Naive thymus-derived CD4-positive, alpha-beta T cell (primary cell): ENCODE measurements around the gene TMEM101. TPM values are rescaled to one million over a fixed set of nuclear protein-coding genes. Genes with fewer than 3 reads are reported as not detected.

Source experiments
- ATAC-seq: fragments of 150-1000 bp; cut with Tn5 transposase; 2 replicates; pipeline ENCODE4 v1.10.0; 2021; ENCODE audit warnings: mild to moderate bottlenecking, moderate library complexity
- CTCF ChIA-PET: fragments of 350-600 bp; sonication (Branson Sonifier 250); formaldehyde crosslinking; loops from one replicate; lab custom pipeline; 2021; ENCODE audit warnings: antibody characterized with exemption; lab: Charles Lee
- POLR2A ChIA-PET: fragments of 350-600 bp; sonication (Branson Sonifier 250); formaldehyde crosslinking; loops from one replicate; lab custom pipeline; 2021; ENCODE audit warnings: antibody characterized with exemption, inconsistent platforms; lab: Charles Lee
- DNase-seq, 9 donors: peaks; one replicate each; pipeline versions ENCODE4 v3.0.0 to v3.0.0-alpha.2; 2020 to 2022; ENCODE audit warnings: mixed read lengths in 1 of 9
- H3K27ac ChIP-seq: one replicate; pipeline ENCODE4 v1.7.0; 2013; ENCODE audit warnings: mild to moderate bottlenecking, low read depth, low read length, moderate library complexity
- H3K27me3 ChIP-seq, 2 donors: one replicate each; pipeline ENCODE4 v1.7.0; 2013; ENCODE audit warnings: low read length in 2 of 2, mild to moderate bottlenecking in 2 of 2, moderate library complexity in 2 of 2; ENCODE audit not compliant: control insufficient read depth in 2 of 2, insufficient read depth in 2 of 2
- H3K36me3 ChIP-seq, 3 experiments: 1 replicate in 2 of 3; 2 replicates in 1 of 3; pipeline ENCODE4 v1.7.0; 2013; ENCODE audit warnings: low read length in 3 of 3, mild to moderate bottlenecking in 3 of 3, moderate library complexity in 1 of 3; ENCODE audit not compliant: insufficient read depth in 3 of 3, control insufficient read depth in 2 of 3
- H3K4me1 ChIP-seq, 2 donors: one replicate each; pipeline ENCODE4 v1.7.0; 2013; ENCODE audit warnings: low read length in 2 of 2, mild to moderate bottlenecking in 2 of 2, moderate library complexity in 1 of 2; ENCODE audit not compliant: control insufficient read depth in 2 of 2, insufficient read depth in 2 of 2
- H3K4me3 ChIP-seq: 2 replicates; pipeline ENCODE4 v1.7.0; 2013; ENCODE audit warnings: mild to moderate bottlenecking, low read length
- H3K9me3 ChIP-seq, 3 experiments: 1 replicate in 2 of 3; 2 replicates in 1 of 3; pipeline ENCODE4 v1.7.0; 2013; ENCODE audit warnings: low read length in 3 of 3; ENCODE audit not compliant: control insufficient read depth in 2 of 3
- H3K27ac Mint-ChIP-seq, 9 donors: one replicate each; pipeline ENCODE4 v1.8.0; 2020 to 2022; ENCODE audit warnings: mixed read lengths in 9 of 9, mild to moderate bottlenecking in 8 of 9, moderate library complexity in 5 of 9, inconsistent platforms in 2 of 9
- H3K27me3 Mint-ChIP-seq, 5 donors: one replicate each; pipeline ENCODE4 v1.8.0; 2021 to 2022; ENCODE audit warnings: mixed read lengths in 5 of 5, mild to moderate bottlenecking in 1 of 5
- H3K36me3 Mint-ChIP-seq, 5 donors: one replicate each; pipeline ENCODE4 v1.8.0; 2020 to 2022; ENCODE audit warnings: mixed read lengths in 5 of 5, mild to moderate bottlenecking in 3 of 5, inconsistent platforms in 1 of 5
- H3K4me1 Mint-ChIP-seq, 7 donors: one replicate each; pipeline ENCODE4 v1.8.0; 2020 to 2022; ENCODE audit warnings: mixed read lengths in 7 of 7, mild to moderate bottlenecking in 3 of 7, inconsistent platforms in 1 of 7
- H3K4me3 Mint-ChIP-seq, 10 donors: one replicate each; pipeline ENCODE4 v1.8.0; 2020 to 2022; ENCODE audit warnings: mild to moderate bottlenecking in 10 of 10, mixed read lengths in 10 of 10, moderate library complexity in 6 of 10, inconsistent platforms in 2 of 10
- H3K9me3 Mint-ChIP-seq, 11 donors: one replicate each; pipeline ENCODE4 v1.8.0; 2020 to 2022; ENCODE audit warnings: mixed read lengths in 11 of 11, mild to moderate bottlenecking in 4 of 11, inconsistent platforms in 1 of 11, moderate library complexity in 1 of 11
- intact Hi-C, 2 donors: fragments of 100-400 bp; cut with micrococcal nuclease; formaldehyde crosslinking; loops; one replicate each; pipeline ENCODE4 v1.15.1; 2023
- polyA plus RNA-seq, 2 donors: library from polyadenylated mRNA; unstranded; fragments of 300-500 nt; fragmentation: Illumina TruSeq; gene quantifications; one replicate each; pipeline ENCODE4 v1.2.3, GENCODE V29; 2021
- total RNA-seq, 6 experiments: library from RNA in 5 of 6; stranded (reverse) in 5 of 6; gene quantifications; 1 replicate in 5 of 6; 2 replicates in 1 of 6; pipeline ENCODE4 v1.2.3 and lab custom pipeline; 2021 to 2026

Gene TMEM101
- total and polyA plus RNA-seq, 7 experiments from 2014 or later, result 12.1 to 36.0 (median 31.8) TPM

GRCh38 chr17:44014133-44014436 is 678 bp downstream of the TMEM101 start:
- H3K9me3 ChIP-seq, result no peaks in the 10 kb centered on the region
- ChIA-PET POLR2A (no interaction called here), CTCF (interaction anchor here (0.9 kb wide), 1 partner anchor 136 kb away, joined by 3 read pairs; no protein-coding TSS in a partner anchor)
- peak overlapping the region; percentile 96 for H3K4me3 ChIP-seq
- Mint-ChIP-seq H3K9me3 (peaks cover 0 to 4% (median 0%) of the 10 kb centered on the region in 11 donors), H3K4me3 (peak overlapping the region; percentile 93 to 100 (median 98)), H3K27ac (peak overlapping the region in 6 of 9 donors; percentile 84 to 99 (median 96)), H3K27me3 (peaks cover 0 to 6% (median 0%) of the 10 kb centered on the region in 5 donors), H3K36me3 (peaks cover 6 to 13% (median 9%) of the 10 kb centered on the region in 5 donors), H3K4me1 (peaks cover 7 to 23% (median 11%) of the 10 kb centered on the region in 7 donors)
- H3K27me3 ChIP-seq, result no peaks in the 10 kb centered on the region
- intact Hi-C loops, result loop anchor here (1.0 to 10.0 kb wide), 7 partner anchors 8 to 529 kb away; partner anchors contain the start of genes DHX8 (in 2 of the 2), G6PC3 (in 2 of the 2), TMUB2 (in 2 of the 2) and GPATCH8 (in 1 of the 2)
- ATAC-seq (no peak), DNase-seq (no peak)
- H3K4me1 ChIP-seq, result peaks cover 8 to 9% of the 10 kb centered on the region in 2 donors
- H3K27ac ChIP-seq, result peak overlapping the region; percentile 73
- peaks cover 0 to 12% (median 0%) of the 10 kb centered on the region in 3 experiments for H3K36me3 ChIP-seq

DNA sequence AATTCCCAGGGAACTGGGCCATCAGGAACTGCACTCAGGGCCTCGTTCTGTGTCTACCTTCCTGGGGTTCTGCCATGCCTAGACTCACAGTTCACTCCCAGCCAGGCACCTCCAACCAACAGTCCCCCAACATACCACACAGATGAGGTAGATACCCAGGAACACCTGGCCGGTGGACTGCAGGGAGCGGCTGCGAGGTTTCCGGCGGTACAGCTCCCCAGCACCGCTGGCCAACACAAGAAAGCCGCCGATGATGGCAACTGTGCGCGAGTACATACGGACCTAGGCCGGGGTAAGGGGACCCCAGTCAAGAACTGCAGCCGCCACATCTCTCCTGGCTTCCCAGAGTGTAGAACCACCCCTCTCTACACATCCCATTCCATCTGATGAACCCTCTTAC is 1.9 kb downstream of the TMEM101 start:
- intact Hi-C loops, result loop anchor here (10.0 kb wide), 3 partner anchors 172 to 528 kb away; partner anchors contain the start of genes DHX8 (in 2 of the 2), GPATCH8 (in 1 of the 2) and TMUB2 (in 1 of the 2)
- peaks cover 0 to 4% (median 0%) of the 10 kb centered on the region in 11 donors for H3K9me3 Mint-ChIP-seq

DNA sequence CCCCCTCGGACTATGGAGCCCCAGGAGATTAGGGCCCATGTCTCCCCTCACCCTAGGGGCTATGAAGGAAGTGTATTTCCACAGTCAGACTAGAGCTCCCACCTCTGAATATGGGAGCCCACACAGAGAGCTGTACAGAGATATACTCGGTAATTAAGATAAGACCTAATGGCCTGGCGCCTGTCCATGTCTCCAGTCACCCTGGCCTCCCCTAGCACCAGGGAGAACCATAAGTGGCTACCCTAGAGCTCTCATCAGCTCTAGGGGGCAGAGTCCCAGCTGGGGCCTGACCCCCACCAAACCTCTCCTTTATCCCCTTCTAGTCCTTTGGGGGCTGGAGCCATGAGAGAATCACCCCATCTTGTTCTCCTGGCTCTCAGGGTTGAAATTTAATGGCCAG is 2.4 kb downstream of the TMEM101 start:
- intact Hi-C loops, result loop anchor here (10.0 kb wide), 3 partner anchors 172 to 528 kb away; partner anchors contain the start of genes DHX8 (in 2 of the 2), GPATCH8 (in 1 of the 2) and TMUB2 (in 1 of the 2)
- POLR2A ChIA-PET, result interaction anchor here (0.8 to 1.4 kb wide), 2 partner anchors 10 to 20 kb away, joined by 3 read pairs; no protein-coding TSS in a partner anchor
- peaks cover 0 to 16% (median 0%) of the 10 kb centered on the region in 5 donors for H3K27me3 Mint-ChIP-seq
- Histone ChIP-seq H3K4me1 (peaks cover 15 to 23% of the 10 kb centered on the region in 2 donors), H3K36me3 (peaks cover 0 to 12% (median 0%) of the 10 kb centered on the region in 3 experiments), H3K27me3 (no peaks in the 10 kb centered on the region), H3K4me3 (no peak overlapping the region), H3K27ac (no peak overlapping the region), H3K9me3 (no peaks in the 10 kb centered on the region)
- peaks cover 0 to 4% (median 0%) of the 10 kb centered on the region in 11 donors for H3K9me3 Mint-ChIP-seq
- peaks cover 7 to 13% (median 9%) of the 10 kb centered on the region in 5 donors for H3K36me3 Mint-ChIP-seq
- H3K27ac Mint-ChIP-seq, result no peak overlapping the region
- peaks cover 16 to 34% (median 22%) of the 10 kb centered on the region in 7 donors for H3K4me1 Mint-ChIP-seq
- no peak for DNase-seq
- no peak for ATAC-seq
- H3K4me3 Mint-ChIP-seq, result peak overlapping the region in 1 of 10 donors; percentile 78
- CTCF ChIA-PET, result interaction anchor here (0.6 kb wide), 1 partner anchor 84 kb away, joined by 3 read pairs; no protein-coding TSS in a partner anchor

More for the DNA sequence above, 1.9 kb downstream of the TMEM101 start:
- Histone ChIP-seq H3K9me3 (no peaks in the 10 kb centered on the region), H3K4me1 (peaks cover 10 to 18% of the 10 kb centered on the region in 2 donors), H3K27me3 (no peaks in the 10 kb centered on the region), H3K4me3 (no peak overlapping the region), H3K36me3 (peaks cover 0 to 12% (median 0%) of the 10 kb centered on the region in 3 experiments), H3K27ac (no peak overlapping the region)
- peaks cover 14 to 30% (median 19%) of the 10 kb centered on the region in 7 donors for H3K4me1 Mint-ChIP-seq
- no peak for DNase-seq
- ATAC-seq, result no peak
- no peak overlapping the region for H3K27ac Mint-ChIP-seq
- peaks cover 0 to 13% (median 0%) of the 10 kb centered on the region in 5 donors for H3K27me3 Mint-ChIP-seq
- POLR2A ChIA-PET, result interaction anchor here (1.4 kb wide), 1 partner anchor 10 kb away, joined by 3 read pairs; no protein-coding TSS in a partner anchor
- H3K4me3 Mint-ChIP-seq, result peak overlapping the region in 8 of 10 donors; percentile 25 to 95 (median 55)
- CTCF ChIA-PET, result interaction anchor here (0.6 kb wide), 1 partner anchor 84 kb away, joined by 3 read pairs; no protein-coding TSS in a partner anchor
- peaks cover 7 to 13% (median 9%) of the 10 kb centered on the region in 5 donors for H3K36me3 Mint-ChIP-seq

GRCh38 chr17:44011876-44012275 is 2.9 kb downstream of the TMEM101 start:
- Histone ChIP-seq H3K36me3 (peaks cover 0 to 12% (median 0%) of the 10 kb centered on the region in 3 experiments), H3K27ac (no peak overlapping the region), H3K9me3 (no peaks in the 10 kb centered on the region), H3K27me3 (no peaks in the 10 kb centered on the region), H3K4me1 (peaks cover 18 to 23% of the 10 kb centered on the region in 2 donors), H3K4me3 (no peak overlapping the region)
- H3K27ac Mint-ChIP-seq, result no peak overlapping the region
- DNase-seq (no peak), ATAC-seq (no peak)
- H3K27me3 Mint-ChIP-seq, result peaks cover 0 to 16% (median 0%) of the 10 kb centered on the region in 5 donors
- intact Hi-C loops, result loop anchor here (10.0 kb wide), 3 partner anchors 173 to 527 kb away; partner anchors contain the start of genes DHX8 (in 2 of the 2), GPATCH8 (in 1 of the 2) and TMUB2 (in 1 of the 2)
- H3K9me3 Mint-ChIP-seq, result peaks cover 0 to 4% (median 0%) of the 10 kb centered on the region in 11 donors
- peaks cover 7 to 13% (median 9%) of the 10 kb centered on the region in 5 donors for H3K36me3 Mint-ChIP-seq
- CTCF ChIA-PET, result no interaction called here
- POLR2A ChIA-PET, result interaction anchor here (0.8 to 1.4 kb wide), 2 partner anchors 9 to 20 kb away, joined by 3 read pairs; no protein-coding TSS in a partner anchor
- peaks cover 16 to 37% (median 25%) of the 10 kb centered on the region in 7 donors for H3K4me1 Mint-ChIP-seq
- peak overlapping the region in 1 of 10 donors; percentile 41 for H3K4me3 Mint-ChIP-seq

- Mint-ChIP-seq H3K4me1 (peaks cover 20 to 44% (median 30%) of the 10 kb centered on the region in 7 donors), H3K36me3 (peaks cover 7 to 13% (median 9%) of the 10 kb centered on the region in 5 donors), H3K9me3 (peaks cover 0 to 4% (median 0%) of the 10 kb centered on the region in 11 donors), H3K27me3 (peaks cover 0 to 19% (median 2%) of the 10 kb centered on the region in 5 donors), H3K27ac (peak overlapping the region in 1 of 9 donors; percentile 55), H3K4me3 (peak overlapping the region in 2 of 10 donors; percentile 41 to 43)
- Histone ChIP-seq H3K27ac (no peak overlapping the region), H3K36me3 (peaks cover 0 to 12% (median 0%) of the 10 kb centered on the region in 3 experiments), H3K9me3 (no peaks in the 10 kb centered on the region), H3K4me3 (no peak overlapping the region), H3K4me1 (peaks cover 21 to 27% of the 10 kb centered on the region in 2 donors), H3K27me3 (no peaks in the 10 kb centered on the region)
- DNase-seq (no peak), ATAC-seq (no peak)
- intact Hi-C loops, result loop anchor here (10.0 kb wide), 3 partner anchors 174 to 526 kb away; partner anchors contain the start of genes DHX8 (in 2 of the 2), GPATCH8 (in 1 of the 2) and TMUB2 (in 1 of the 2)
- CTCF ChIA-PET, result no interaction called here
- POLR2A ChIA-PET, result no interaction called here
These were observed 3.7 kb downstream of the TMEM101 start for GRCh38 chr17:44010966-44011647.
